Stimulated activated naive B cell treated with anti-CD40 and anti-IgM and Interleukin-4, amounts not matched to agents 10 μg/mL and 1 μg/mL and 100 μg/mL, for 72 hours (primary cell): ENCODE results near the gene E2F2.

ENCODE experiments used
- ATAC-seq, 2 donors: fragments of 150-1000 bp; cut with Tn5 transposase; replicated peaks; 2 replicates each; pipeline ENCODE4 v1.10.0; 2021; ENCODE audit warnings: moderate library complexity in 1 of 2
- DNase-seq: peaks from one replicate; pipeline ENCODE4 v3.0.0; 2021
- H3K27ac Mint-ChIP-seq: one replicate; pipeline ENCODE4 v1.8.0; 2022; ENCODE audit warnings: mild to moderate bottlenecking, mixed read lengths
- H3K27me3 Mint-ChIP-seq, 2 donors: one replicate each; pipeline ENCODE4 v1.8.0; 2022; ENCODE audit warnings: mixed read lengths in 2 of 2
- H3K36me3 Mint-ChIP-seq, 2 donors: one replicate each; pipeline ENCODE4 v1.8.0; 2022; ENCODE audit warnings: mixed read lengths in 2 of 2, mild to moderate bottlenecking in 1 of 2
- H3K4me1 Mint-ChIP-seq, 2 donors: one replicate each; pipeline ENCODE4 v1.8.0; 2022; ENCODE audit warnings: mixed read lengths in 2 of 2, mild to moderate bottlenecking in 1 of 2
- H3K4me3 Mint-ChIP-seq, 2 donors: one replicate each; pipeline ENCODE4 v1.8.0; 2022; ENCODE audit warnings: mild to moderate bottlenecking in 2 of 2, mixed read lengths in 2 of 2, moderate library complexity in 1 of 2
- H3K9me3 Mint-ChIP-seq, 2 donors: one replicate each; pipeline ENCODE4 v1.8.0; 2022; ENCODE audit warnings: mixed read lengths in 2 of 2, mild to moderate bottlenecking in 1 of 2

The E2F2 gene, protein sequence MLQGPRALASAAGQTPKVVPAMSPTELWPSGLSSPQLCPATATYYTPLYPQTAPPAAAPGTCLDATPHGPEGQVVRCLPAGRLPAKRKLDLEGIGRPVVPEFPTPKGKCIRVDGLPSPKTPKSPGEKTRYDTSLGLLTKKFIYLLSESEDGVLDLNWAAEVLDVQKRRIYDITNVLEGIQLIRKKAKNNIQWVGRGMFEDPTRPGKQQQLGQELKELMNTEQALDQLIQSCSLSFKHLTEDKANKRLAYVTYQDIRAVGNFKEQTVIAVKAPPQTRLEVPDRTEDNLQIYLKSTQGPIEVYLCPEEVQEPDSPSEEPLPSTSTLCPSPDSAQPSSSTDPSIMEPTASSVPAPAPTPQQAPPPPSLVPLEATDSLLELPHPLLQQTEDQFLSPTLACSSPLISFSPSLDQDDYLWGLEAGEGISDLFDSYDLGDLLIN

GRCh38 chr1:23530747-23531561, at the start of gene E2F2:
Gene E2F2, minus strand, starts transcription at chr1:23531233. Its CDS starts 440 bp downstream, at chr1:23530793.
- Mint-ChIP-seq H3K36me3 (no peaks in the 10 kb centered on the region), H3K27ac (peak within 1 kb of the TSS; percentile 91), H3K9me3 (no peaks in the 10 kb centered on the region), H3K27me3 (peaks cover 0 to 7% of the 10 kb centered on the region in 2 donors), H3K4me3 (peak within 1 kb of the TSS; percentile 85 to 86), H3K4me1 (peaks cover 51 to 71% of the 10 kb centered on the region in 2 donors)
- ATAC-seq (peak; percentile 62 to 74), DNase-seq (peak; percentile 61)

- Mint-ChIP-seq H3K9me3 (peaks cover 0 to 2% of the 10 kb centered on the region in 2 donors), H3K4me3 (peak overlapping the region in 1 of 2 donors; percentile 37), H3K4me1 (peaks cover 57 to 90% of the 10 kb centered on the region in 2 donors), H3K27ac (peak overlapping the region; percentile 63), H3K27me3 (no peaks in the 10 kb centered on the region), H3K36me3 (peaks cover 4% of the 10 kb centered on the region in 2 donors)
- ATAC-seq (no peak), DNase-seq (no peak)
These were observed 47.9 kb upstream of the E2F2 start for GRCh38 chr1:23578997-23579363.

GRCh38 chr1:23578311-23578996, 47.4 kb upstream of the E2F2 start:
- H3K9me3 Mint-ChIP-seq: peaks cover 0 to 2% of the 10 kb centered on the region in 2 donors
- H3K4me3 Mint-ChIP-seq: peak overlapping the region; percentile 59 to 62
- H3K27ac Mint-ChIP-seq: peak overlapping the region; percentile 63
- ATAC-seq: no peak
- peaks cover 54 to 90% of the 10 kb centered on the region in 2 donors for H3K4me1 Mint-ChIP-seq
- H3K27me3 Mint-ChIP-seq: no peaks in the 10 kb centered on the region
- peaks cover 4% of the 10 kb centered on the region in 2 donors for H3K36me3 Mint-ChIP-seq
- no peak for DNase-seq

DNA sequence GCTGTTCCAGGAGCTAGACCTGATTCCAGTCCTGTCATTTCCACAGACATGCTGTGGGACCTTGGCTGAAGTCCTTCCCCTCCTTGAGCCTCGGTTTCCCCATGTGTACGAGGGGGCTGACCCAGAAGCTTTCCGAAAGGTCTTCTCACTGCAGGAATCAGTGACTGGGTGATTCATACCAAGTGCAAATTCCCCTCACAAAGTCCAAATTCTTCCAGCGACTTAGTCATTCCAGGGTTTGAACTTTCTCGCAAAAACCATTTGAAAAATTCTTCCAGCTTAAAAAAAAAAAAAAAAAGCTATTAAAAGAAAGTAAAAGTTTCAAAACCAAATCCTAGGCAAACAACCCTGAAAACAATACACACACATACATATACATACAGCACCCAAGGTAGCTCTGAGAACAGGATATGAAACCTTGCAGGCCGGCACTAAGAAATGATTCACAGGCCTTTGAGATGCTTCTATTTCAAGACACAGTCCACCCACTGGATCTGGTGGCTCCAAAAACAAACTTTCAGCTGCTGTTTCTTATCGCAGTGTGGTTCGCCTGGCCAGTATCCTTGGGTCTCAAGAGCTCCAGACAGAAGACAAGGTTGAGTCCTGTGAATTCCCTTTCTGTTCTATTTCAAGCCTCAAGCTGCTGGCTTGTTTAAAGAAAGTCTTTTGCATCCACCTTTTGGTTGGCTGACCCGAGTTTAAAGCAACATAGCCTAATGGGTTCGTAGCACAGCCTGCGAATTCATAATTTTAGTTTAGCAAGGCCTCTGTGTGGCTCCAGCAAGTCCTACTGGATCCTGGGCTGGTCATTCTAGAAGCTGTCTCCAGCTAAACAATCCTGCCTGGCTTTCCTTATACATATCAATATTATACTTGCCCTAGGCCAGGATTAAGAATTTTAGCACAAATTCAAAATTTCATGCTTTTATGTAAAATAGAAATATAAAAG, 46.3 kb upstream of the E2F2 start:
- ATAC-seq: peak; percentile 78 to 89
- Mint-ChIP-seq H3K27me3 (no peaks in the 10 kb centered on the region), H3K36me3 (peaks cover 4% of the 10 kb centered on the region in 2 donors), H3K4me3 (peak overlapping the region; percentile 73 to 83), H3K4me1 (peaks cover 48 to 89% of the 10 kb centered on the region in 2 donors), H3K27ac (peak overlapping the region; percentile 97), H3K9me3 (peaks cover 0 to 2% of the 10 kb centered on the region in 2 donors)
- peak; percentile 66 for DNase-seq

- H3K4me1 Mint-ChIP-seq: peaks cover 49 to 85% of the 10 kb centered on the region in 2 donors
- ATAC-seq (no peak), DNase-seq (no peak)
- H3K36me3 Mint-ChIP-seq: peaks cover 4% of the 10 kb centered on the region in 2 donors
- H3K9me3 Mint-ChIP-seq: peaks cover 0 to 2% of the 10 kb centered on the region in 2 donors
- peak overlapping the region; percentile 73 to 83 for H3K4me3 Mint-ChIP-seq
- H3K27me3 Mint-ChIP-seq: no peaks in the 10 kb centered on the region
- peak overlapping the region; percentile 97 for H3K27ac Mint-ChIP-seq
These were observed 45.5 kb upstream of the E2F2 start for GRCh38 chr1:23576338-23577055.

DNA sequence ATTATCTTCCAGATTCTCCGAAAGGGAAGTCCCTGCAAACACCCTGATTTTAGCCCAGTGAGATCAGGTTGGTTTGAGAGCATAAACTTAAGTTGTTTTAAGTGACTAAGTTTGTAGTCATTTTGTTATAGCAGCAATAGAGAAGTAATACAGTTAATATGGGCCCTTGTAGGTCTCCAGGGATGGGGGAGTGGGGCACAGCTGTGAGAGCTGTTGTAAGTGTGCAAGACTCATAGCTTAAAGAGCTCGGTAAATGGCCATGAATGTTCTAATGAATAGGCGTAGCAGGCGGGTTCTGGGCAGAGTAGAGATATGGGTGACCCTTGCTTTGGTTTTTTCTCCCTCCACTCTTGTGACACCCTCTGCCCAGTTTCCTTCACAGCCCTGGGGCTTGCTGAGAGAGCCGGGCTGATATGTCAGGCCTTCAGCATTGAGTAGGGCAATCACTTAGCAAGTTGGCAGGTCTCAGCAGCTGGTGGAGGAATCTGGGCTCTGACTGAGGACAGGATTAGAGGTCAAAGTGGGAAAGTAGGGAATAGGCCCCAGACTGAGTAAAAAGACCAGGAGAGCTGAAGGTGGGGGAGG, 44.3 kb upstream of the E2F2 start:
- Mint-ChIP-seq H3K27me3 (no peaks in the 10 kb centered on the region), H3K4me3 (peak overlapping the region; percentile 39 to 50), H3K9me3 (peaks cover 0 to 2% of the 10 kb centered on the region in 2 donors), H3K27ac (peak overlapping the region; percentile 97), H3K4me1 (peaks cover 44 to 81% of the 10 kb centered on the region in 2 donors), H3K36me3 (peaks cover 4% of the 10 kb centered on the region in 2 donors)
- ATAC-seq: peak; percentile 33 to 39
- DNase-seq: no peak

DNA sequence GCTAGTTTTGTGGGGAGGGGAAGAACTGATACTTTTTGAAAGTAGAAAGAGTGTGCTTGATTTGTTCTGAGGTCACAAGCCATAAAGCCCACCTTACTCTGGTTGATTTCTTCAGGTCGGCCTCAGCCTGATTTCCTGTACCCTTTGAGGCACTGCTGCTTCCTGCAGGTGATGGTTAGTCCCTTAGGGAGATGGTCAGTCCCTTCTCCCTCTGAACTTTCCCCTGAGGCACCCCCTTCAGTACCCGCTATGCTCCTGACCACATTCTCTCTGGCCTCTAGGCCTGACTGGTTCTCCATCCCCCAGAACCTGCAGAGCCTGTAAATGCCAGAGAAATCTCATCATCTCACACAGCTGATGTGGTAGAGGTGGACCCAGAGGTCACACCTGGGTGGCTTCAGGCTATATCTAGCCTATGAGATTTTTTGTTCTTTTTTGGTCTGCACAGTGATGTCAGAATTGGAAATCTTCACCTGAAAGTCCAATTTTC, 43.3 kb upstream of the E2F2 start:
- peaks cover 0 to 2% of the 10 kb centered on the region in 2 donors for H3K9me3 Mint-ChIP-seq
- H3K4me1 Mint-ChIP-seq: peaks cover 42 to 74% of the 10 kb centered on the region in 2 donors
- peak overlapping the region; percentile 97 for H3K27ac Mint-ChIP-seq
- DNase-seq (peak; percentile 72), ATAC-seq (peak; percentile 62 to 65)
- H3K27me3 Mint-ChIP-seq: no peaks in the 10 kb centered on the region
- H3K4me3 Mint-ChIP-seq: peak overlapping the region; percentile 34 to 65
- peaks cover 4% of the 10 kb centered on the region in 2 donors for H3K36me3 Mint-ChIP-seq

DNA sequence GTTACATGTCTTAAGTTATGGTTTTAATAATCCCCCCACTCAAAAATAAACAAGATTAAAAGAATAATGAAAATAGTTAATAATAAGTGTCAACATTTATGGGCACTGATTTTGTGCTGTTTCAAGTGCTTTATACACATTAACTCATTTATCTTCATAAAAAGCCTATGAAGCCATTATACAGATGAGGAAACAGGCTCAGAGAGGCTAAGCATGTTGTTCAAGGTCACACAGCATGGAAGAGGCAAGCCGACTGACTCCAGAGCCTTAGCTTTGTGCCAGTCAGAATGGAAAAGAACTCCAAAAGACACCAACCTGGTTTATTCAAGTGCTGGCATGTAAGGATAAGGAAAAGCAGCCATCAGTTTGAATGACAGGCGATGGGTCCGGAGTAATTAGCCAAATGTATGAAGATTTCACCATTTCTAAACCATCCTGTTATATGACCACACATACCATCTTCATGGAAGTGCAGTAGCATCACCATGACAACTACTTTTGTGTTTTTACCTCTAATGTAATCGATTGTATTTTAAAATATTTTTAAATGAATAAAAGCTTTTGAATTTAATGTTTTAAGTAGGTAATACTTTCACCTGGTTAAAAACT, 42.6 kb upstream of the E2F2 start:
- H3K4me1 Mint-ChIP-seq: peaks cover 43 to 74% of the 10 kb centered on the region in 2 donors
- H3K27ac Mint-ChIP-seq: peak overlapping the region; percentile 97
- H3K36me3 Mint-ChIP-seq: peaks cover 4% of the 10 kb centered on the region in 2 donors
- H3K9me3 Mint-ChIP-seq: peaks cover 0 to 2% of the 10 kb centered on the region in 2 donors
- H3K27me3 Mint-ChIP-seq: no peaks in the 10 kb centered on the region
- no peak for DNase-seq
- peak overlapping the region in 1 of 2 donors; percentile 55 for H3K4me3 Mint-ChIP-seq
- no peak for ATAC-seq

- Mint-ChIP-seq H3K9me3 (peaks cover 2 to 4% of the 10 kb centered on the region in 2 donors), H3K27me3 (no peaks in the 10 kb centered on the region), H3K36me3 (peaks cover 4 to 9% of the 10 kb centered on the region in 2 donors), H3K27ac (no peak overlapping the region), H3K4me1 (peaks cover 42 to 76% of the 10 kb centered on the region in 2 donors), H3K4me3 (no peak overlapping the region)
- DNase-seq: no peak
- ATAC-seq: no peak
These were observed 40.4 kb upstream of the E2F2 start for GRCh38 chr1:23571465-23571864.

GRCh38 chr1:23570001-23570691, 39.1 kb upstream of the E2F2 start:
- peaks cover 4 to 9% of the 10 kb centered on the region in 2 donors for H3K36me3 Mint-ChIP-seq
- no peak overlapping the region for H3K27ac Mint-ChIP-seq
- H3K9me3 Mint-ChIP-seq: peaks cover 2 to 4% of the 10 kb centered on the region in 2 donors
- DNase-seq (no peak), ATAC-seq (no peak)
- no peaks in the 10 kb centered on the region for H3K27me3 Mint-ChIP-seq
- H3K4me1 Mint-ChIP-seq: peaks cover 40 to 71% of the 10 kb centered on the region in 2 donors
- no peak overlapping the region for H3K4me3 Mint-ChIP-seq

GRCh38 chr1:23568608-23569383, 37.8 kb upstream of the E2F2 start:
- H3K27ac Mint-ChIP-seq: peak overlapping the region; percentile 94
- DNase-seq (no peak), ATAC-seq (no peak)
- peak overlapping the region; percentile 83 to 88 for H3K4me3 Mint-ChIP-seq
- peaks cover 0 to 4% of the 10 kb centered on the region in 2 donors for H3K9me3 Mint-ChIP-seq
- peaks cover 34 to 59% of the 10 kb centered on the region in 2 donors for H3K4me1 Mint-ChIP-seq
- H3K36me3 Mint-ChIP-seq: peaks cover 0 to 4% of the 10 kb centered on the region in 2 donors
- no peaks in the 10 kb centered on the region for H3K27me3 Mint-ChIP-seq
